HG03442 (cell line): ENCODE data around the gene MAGI2.
"Not testable (repeated sequence)": the region's sequence is repeated elsewhere in the genome, so short reads cannot be mapped to it uniquely, and the experiment has no call there.

Experiments used
- ATAC-seq: cut with Tn5 transposase; IDR thresholded peaks from one replicate; pipeline ENCODE4 v1.9.1; 2021; ENCODE audit warnings: mild to moderate bottlenecking, moderate library complexity; ENCODE audit not compliant: unreplicated experiment

The MAGI2 gene

DNA sequence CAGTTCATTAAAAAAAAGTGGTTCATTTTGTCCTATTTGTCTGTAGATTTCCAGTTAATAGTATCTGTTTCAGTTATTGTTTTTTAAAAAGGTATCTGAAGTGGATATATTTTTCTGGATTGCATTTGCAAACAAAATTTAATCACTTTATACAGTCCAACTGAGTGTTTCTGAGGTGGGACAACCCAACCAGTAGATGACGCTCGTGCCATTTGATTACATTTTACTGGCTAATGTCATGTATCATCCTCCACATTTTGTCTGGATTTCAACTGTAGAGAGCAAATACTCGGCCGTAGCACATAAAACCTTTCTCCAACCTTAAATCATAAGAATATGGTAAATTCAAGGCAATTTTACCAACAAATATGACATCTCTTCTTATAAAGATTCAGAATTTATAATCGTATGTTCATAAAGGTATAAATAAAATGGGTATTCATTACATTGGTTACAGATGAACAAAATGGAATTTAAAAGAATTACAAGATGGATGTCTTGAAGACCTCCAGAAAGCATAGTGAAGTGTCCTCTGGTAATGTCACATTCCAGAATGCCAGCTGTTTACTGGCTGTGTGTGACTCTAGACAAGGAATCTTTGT is 865.9 kb downstream of the MAGI2 start:
- no peak for ATAC-seq

GRCh38 chr7:78585980-78586379 is 867.5 kb downstream of the MAGI2 start:
- no peak for ATAC-seq

DNA sequence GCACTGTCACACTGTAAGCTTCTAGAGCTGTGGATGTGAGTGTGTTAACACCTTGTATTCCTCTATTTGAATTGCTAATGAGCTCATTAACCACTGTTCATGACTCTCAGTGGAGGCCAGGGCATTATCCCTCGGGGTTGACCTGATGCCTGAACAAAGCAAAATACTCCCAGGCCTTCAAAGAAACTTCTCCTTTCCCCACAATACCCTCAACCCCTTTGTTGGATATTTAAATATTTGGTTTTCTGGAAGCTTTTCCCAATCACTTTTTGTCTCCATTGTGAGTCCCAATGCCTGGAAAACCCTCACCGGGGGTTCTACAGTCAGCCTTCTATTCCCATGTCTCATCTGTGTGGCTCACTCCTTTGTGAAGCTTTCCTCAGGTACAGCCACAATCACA is 874.8 kb downstream of the MAGI2 start:
- no peak for ATAC-seq

GRCh38 chr7:78577174-78577952 is 876.1 kb downstream of the MAGI2 start:
- not testable (repeated sequence) for ATAC-seq

DNA sequence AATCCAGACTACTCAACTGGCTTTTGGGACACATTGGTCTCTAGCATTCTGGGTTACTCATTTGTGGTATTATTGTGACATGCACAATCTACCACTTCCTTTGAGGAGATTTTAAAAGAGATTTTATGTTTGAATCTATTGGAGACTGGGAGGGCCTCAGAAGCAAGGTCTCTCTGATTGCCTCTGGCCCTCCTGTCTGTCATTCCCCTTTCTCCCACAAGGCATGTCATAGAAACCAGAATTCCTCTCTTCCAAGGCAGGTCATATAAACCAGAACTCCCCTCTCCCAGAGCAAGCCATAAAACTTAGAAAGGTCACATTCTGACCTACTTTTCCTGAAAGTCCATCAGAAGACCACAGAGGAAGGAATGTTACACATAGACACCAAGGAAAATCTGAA is 877.2 kb downstream of the MAGI2 start:
- no peak for ATAC-seq

DNA sequence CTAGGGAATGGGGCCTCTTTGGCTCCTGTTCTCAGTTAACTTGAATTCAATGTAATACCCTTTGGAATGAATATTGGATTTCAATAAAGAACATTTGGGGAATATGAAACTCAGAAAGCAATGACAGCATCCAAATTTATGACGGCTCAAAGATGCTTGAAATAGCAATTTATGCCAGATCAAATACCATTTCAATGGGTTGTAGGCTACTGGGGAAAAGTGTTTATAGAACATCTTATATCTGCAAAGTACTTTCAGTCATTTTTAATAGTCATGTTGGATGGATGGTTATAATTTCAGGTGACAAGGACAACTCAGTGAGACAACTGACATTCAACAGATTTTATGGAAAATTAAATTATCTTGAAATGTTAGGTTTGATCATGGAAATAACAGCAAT is 882.2 kb downstream of the MAGI2 start:
- no peak for ATAC-seq

DNA sequence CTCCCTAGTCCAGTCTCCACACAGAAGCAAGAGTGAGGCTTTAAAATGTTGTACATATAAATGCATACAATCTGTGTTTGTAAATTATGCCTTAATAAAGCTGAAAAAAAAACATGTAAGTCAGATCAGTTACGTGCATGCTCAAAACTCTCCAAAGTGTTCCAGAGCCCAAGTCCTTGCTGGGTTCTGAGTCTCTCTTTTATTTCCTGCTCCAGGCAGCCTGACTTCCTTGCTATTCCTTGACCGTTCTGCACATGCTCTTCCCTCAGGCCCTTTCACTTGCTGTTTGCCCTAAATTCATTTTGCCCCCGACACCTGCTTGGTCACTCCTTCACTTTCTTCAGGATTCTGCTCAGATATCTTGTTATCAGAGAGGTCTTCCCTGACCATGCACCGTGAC is 884.8 kb downstream of the MAGI2 start:
- no peak for ATAC-seq

DNA sequence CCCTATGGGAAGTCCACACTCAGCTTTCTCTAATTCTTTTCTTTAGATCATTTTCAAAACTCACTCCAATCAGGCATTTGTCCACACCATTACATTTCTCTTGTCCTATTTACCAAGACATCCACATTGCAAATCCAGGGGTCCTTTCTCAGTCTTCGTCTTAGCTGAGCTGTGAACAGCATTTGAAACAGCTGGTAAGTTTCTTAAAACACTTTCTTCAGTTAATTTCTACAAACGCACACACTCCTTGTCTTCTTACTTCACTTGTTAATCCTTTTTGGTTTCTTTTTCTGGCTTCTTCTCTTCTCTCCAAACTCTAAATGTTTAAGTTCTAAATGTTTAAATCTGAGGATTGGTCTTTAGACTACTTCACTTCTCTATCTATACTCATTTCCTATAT is 885.6 kb downstream of the MAGI2 start:
- no peak for ATAC-seq

DNA sequence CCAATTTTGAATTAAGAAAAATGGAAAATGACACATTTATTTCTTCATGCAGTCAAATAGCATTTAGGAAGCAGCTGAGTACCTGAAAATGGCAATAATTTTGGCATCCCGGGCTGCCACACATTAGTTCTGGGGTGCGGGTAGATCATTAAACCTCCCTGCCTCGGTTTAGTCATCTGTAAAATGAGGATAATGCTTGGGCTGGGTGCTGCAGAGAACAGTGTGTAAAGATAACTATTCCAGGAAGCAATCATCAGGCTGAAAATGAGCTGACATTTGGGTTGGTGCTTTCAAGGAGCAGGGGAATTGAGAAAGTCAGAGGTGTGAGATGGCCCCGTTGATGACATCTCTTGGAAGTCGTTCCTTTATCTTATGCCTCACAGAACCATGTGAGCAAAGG is 887.7 kb downstream of the MAGI2 start:
- no peak for ATAC-seq

DNA sequence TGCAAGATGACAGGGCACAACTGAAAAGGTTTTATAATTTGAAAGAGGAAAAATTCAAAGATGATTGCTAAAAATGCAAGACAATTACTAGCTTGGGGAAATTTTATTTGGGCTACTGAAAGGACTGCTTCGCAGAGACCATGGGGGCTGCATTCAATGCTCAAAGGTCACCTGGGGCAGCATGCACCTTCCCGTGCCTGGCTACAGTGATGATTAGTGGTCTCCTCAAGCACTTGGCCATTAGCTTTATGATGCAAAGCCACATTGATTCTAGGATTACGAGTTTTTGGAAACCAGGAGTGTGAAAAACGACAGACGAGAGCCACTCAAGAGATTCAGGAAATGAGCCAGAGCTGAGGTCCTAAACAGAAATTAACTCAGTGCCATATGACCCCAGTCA is 890.3 kb downstream of the MAGI2 start:
- no peak for ATAC-seq

- no peak for ATAC-seq
Measured at GRCh38 chr7:78562191-78562590, 891.3 kb downstream of the MAGI2 start.

- ATAC-seq = no peak
Measured at GRCh38 chr7:78558566-78558965, 894.9 kb downstream of the MAGI2 start.

GRCh38 chr7:78543976-78544375 is 909.5 kb downstream of the MAGI2 start:
- no peak for ATAC-seq

GRCh38 chr7:78542981-78543380 is 910.5 kb downstream of the MAGI2 start:
- no peak for ATAC-seq

DNA sequence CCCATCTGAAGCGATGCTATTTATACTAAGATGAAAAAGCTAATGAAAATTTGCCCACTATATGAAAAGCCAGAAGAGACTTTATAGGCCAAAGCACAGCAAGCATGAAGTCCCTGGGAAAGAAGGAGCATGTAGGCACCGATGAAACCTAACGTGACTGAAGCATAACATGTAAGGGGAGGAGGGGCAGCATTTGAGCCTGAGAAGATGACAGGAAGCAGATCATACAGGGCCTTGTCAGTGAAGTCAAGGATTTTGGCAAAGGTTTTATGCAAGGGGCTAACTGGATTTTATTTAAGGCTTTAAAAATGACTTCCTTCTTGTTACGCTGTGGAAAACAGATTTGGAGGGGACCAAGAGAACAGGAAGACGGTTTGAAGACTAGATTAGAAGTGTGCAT is 910.9 kb downstream of the MAGI2 start:
- no peak for ATAC-seq

GRCh38 chr7:78539825-78540224 is 913.6 kb downstream of the MAGI2 start:
- ATAC-seq = no peak

GRCh38 chr7:78535655-78536054 is 917.8 kb downstream of the MAGI2 start:
- ATAC-seq = no peak

GRCh38 chr7:78530351-78530750 is 923.1 kb downstream of the MAGI2 start:
- ATAC-seq = no peak

DNA sequence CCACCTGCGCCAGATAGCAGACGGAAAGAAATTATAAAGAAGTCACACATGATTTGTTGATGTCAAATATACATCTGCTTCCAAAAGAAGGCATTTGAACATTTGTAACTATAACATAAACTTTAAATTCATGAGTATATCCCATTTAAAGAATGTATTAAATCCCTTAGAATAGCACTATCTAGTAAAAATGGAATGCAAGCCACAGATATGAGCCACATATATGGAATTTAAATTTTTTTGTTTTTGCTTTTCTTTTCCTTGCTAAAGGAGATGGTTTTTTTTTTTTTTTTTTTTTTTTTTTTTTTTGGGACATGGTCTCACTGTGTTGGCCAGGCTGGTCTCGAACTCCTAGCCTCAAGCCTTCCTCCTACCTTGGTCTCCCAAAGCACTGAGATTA is 924.1 kb downstream of the MAGI2 start:
- ATAC-seq = no peak

- ATAC-seq = no peak
Measured at GRCh38 chr7:78528964-78529363, 924.5 kb downstream of the MAGI2 start.

DNA sequence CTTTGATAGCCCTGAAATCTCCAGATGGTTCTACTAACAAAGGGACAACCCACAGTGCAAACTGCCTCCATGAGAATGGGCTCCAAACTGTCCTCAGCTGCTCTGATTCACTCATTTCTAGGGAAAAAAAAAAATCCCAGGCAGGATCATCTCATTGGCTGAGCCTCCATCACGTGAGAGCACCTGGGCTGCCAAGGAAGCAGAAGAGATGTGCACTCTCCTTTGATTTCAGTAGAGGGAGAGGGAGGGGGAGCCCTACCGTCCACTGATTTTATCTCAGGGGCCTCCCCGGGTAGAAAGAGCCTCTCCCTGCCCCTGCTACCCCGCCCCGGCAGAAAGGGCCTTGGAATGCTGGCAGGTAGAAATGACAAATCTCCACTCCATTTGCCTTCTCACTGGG is 929.5 kb downstream of the MAGI2 start:
- ATAC-seq = no peak

GRCh38 chr7:78521961-78522360 is 931.5 kb downstream of the MAGI2 start:
- no peak for ATAC-seq

GRCh38 chr7:78516450-78516849 is 937.0 kb downstream of the MAGI2 start:
- ATAC-seq = no peak
